Measurements from ENCODE around the gene HAPLN2.

The HAPLN2 gene

DNA sequence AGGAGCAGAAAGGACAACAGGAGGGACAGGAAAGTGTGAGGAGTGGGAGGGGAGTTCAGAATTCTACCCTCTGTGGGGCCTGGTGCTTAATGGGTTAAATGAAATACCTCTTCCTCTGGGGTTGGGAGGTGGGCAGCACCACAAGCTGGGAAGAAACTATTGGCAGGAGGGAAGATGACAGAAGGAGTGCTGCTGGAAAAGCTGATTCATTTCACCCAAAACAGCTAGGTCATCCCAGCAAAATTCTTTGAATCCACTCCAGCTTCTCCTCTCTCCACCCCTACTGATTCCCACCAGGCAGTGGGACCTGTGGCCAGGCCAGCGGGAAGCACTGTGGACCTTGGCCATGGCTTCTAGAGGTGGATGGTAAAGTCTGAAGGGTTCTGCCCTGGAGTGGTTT, 35.5 kb downstream of the HAPLN2 start:
- no peak overlapping the region for H3K27ac Mint-ChIP-seq
- H3K27me3 Mint-ChIP-seq (ENCODE audit: low read depth): peaks cover 73% of the 10 kb centered on the region
- H3K4me1 Mint-ChIP-seq (ENCODE audit: low read depth): peaks cover 18% of the 10 kb centered on the region
- no peaks in the 10 kb centered on the region for H3K36me3 Mint-ChIP-seq (ENCODE audit: low read depth)
- no peak overlapping the region for H3K4me3 Mint-ChIP-seq
- no peaks in the 10 kb centered on the region for H3K9me3 Mint-ChIP-seq

DNA sequence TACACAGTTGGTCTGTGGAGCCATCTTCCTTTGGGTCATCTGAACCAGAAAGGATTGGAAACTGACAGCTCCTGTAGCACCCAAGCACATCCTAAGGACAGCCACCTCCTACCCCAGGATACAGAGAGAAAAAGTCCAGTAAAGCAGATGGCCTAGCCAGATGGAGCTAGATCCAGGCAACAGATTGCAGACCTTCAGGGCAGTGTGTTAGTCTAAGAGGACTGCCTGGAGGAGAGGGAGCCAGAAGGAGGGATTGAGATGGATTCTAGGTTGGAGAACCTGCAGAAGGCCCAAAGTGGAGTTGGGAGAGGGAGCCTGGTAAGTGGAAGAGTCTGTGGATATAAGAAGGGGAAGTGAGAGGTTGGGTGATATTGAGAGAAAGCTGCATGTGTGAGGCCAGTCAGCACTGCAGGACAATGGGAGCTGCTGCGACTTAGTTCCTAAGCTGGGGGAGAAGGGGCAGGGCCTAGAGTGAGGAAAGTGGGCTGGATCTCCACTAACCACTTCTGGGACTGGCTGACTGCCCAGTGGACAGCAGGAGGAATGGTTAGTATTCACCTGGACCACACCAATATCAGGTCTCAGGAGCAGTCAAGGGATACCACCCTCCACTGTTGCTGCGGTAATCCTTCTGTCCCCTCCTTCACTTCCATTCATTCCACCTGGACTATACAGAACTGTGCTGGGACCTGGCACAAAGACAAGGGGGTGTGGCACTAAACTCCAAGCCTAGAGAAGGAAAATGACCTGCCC, 36.1 kb downstream of the HAPLN2 start:
- H3K4me3 Mint-ChIP-seq: no peak overlapping the region
- H3K4me1 Mint-ChIP-seq (ENCODE audit: low read depth): peaks cover 23% of the 10 kb centered on the region
- peaks cover 67% of the 10 kb centered on the region for H3K27me3 Mint-ChIP-seq (ENCODE audit: low read depth)
- no peak overlapping the region for H3K27ac Mint-ChIP-seq
- H3K9me3 Mint-ChIP-seq: no peaks in the 10 kb centered on the region
- H3K36me3 Mint-ChIP-seq (ENCODE audit: low read depth): no peaks in the 10 kb centered on the region

DNA sequence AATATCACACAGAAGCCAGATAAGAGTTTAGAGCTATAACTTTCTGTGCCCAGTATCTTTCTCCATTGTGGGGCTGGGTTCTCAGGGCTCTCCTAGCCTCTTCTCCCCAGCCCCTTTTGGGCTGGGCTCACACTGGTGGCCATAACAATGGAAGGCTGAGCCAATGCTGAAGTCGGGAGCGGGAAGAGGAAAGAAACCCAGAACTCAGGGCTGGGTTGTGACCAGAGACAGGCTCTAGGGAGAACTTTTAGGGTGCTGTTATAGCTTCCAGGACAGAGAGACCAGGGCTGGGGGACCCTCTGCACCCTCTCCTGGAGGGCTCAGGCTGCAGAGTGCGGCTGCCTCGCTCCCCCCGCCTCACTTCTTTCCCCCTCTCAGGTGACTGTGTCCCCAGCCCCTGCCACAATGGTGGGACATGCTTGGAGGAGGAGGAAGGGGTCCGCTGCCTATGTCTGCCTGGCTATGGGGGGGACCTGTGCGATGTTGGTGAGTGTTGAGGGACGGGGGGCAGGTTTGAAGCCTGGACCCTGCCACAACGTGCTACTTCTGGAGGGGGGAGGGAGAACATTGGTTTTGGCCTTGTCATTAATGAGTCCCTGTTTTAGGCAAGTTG, 36.8 kb downstream of the HAPLN2 start:
- Mint-ChIP-seq H3K4me3 (no peak overlapping the region), H3K36me3 (ENCODE audit: low read depth) (no peaks in the 10 kb centered on the region), H3K27ac (no peak overlapping the region), H3K4me1 (ENCODE audit: low read depth) (peaks cover 30% of the 10 kb centered on the region), H3K9me3 (no peaks in the 10 kb centered on the region), H3K27me3 (ENCODE audit: low read depth) (peaks cover 62% of the 10 kb centered on the region)

DNA sequence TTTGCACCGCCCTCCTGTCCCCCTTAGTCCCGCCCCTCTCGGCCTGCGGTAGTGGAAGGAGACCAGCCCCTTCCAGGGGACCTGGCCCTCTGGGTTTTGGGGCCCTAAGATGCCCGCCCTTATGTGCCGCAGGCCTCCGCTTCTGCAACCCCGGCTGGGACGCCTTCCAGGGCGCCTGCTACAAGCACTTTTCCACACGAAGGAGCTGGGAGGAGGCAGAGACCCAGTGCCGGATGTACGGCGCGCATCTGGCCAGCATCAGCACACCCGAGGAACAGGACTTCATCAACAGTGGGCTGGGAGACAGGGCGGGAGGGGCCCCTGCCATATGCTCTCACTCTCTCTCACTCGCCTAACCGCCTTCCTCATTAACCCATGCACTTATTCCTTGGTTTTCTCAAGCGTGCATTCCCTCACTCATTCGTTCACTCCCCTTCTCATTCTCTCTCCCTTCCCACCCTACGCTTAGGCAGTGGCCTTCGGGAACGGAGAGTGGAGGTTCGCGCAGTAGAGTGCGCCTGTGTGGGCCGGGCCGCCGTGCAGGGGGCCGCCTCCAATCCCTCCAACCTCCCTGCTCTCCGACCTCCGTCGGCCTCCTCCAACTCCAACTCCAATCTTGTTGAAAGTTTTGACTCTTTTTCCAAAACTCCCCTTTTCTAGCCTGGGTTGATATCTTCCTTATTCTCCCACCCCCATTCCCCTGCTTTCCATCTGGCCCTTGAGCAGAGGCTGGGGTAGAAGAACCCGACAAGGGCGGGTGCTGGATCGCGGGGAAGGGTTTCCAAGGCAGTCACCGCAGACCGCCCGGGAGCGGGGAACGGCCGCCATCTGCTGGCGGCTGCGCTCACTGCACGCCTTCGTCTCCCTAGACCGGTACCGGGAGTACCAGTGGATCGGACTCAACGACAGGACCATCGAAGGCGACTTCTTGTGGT, 37.9 kb downstream of the HAPLN2 start:
- peak overlapping the region; percentile 57 for H3K4me3 Mint-ChIP-seq
- H3K27me3 Mint-ChIP-seq (ENCODE audit: low read depth): peaks cover 56% of the 10 kb centered on the region
- H3K27ac Mint-ChIP-seq: no peak overlapping the region
- no peaks in the 10 kb centered on the region for H3K9me3 Mint-ChIP-seq
- peaks cover 37% of the 10 kb centered on the region for H3K4me1 Mint-ChIP-seq (ENCODE audit: low read depth)
- H3K36me3 Mint-ChIP-seq (ENCODE audit: low read depth): no peaks in the 10 kb centered on the region

DNA sequence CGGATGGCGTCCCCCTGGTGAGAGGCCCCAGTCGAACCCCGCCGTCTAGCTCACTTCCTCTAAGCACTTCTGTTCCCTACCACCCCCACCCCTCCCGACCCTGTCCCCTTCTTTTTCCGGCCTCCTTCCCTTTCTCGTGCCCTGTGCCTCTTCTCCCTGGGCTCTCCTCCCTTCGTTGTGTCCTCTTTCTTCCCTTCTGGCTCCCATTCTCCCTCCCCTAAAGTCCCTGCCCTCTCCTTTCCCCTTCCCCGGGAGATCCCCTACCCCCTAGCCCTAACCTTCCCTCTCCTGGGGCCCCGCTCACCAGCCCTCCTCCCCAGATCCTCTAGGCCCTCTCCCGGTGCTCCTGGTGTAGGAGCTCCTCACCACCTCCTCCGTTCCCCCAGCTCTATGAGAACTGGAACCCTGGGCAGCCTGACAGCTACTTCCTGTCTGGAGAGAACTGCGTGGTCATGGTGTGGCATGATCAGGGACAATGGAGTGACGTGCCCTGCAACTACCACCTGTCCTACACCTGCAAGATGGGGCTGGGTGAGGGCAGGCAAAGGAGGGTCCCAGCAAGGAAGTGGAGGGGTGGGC, 38.6 kb downstream of the HAPLN2 start:
- H3K9me3 Mint-ChIP-seq: no peaks in the 10 kb centered on the region

DNA sequence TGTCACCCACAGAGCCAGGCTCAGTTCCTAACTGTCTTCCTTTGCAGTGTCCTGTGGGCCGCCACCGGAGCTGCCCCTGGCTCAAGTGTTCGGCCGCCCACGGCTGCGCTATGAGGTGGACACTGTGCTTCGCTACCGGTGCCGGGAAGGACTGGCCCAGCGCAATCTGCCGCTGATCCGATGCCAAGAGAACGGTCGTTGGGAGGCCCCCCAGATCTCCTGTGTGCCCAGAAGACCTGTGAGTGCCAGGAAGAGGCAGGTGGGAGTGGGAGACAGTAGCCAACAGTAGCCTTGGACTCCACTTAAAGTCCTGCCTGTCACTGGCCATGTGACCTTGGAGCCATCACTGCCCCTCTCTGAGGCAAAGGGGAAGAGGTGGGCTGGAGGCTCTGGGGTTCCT, 39.3 kb downstream of the HAPLN2 start:
- Mint-ChIP-seq H3K4me3 (no peak overlapping the region), H3K36me3 (ENCODE audit: low read depth) (peaks cover 1% of the 10 kb centered on the region), H3K4me1 (ENCODE audit: low read depth) (peaks cover 40% of the 10 kb centered on the region), H3K9me3 (no peaks in the 10 kb centered on the region), H3K27me3 (ENCODE audit: low read depth) (peaks cover 45% of the 10 kb centered on the region), H3K27ac (no peak overlapping the region)

More for the DNA sequence above, 38.6 kb downstream of the HAPLN2 start:
- peaks cover 39% of the 10 kb centered on the region for H3K4me1 Mint-ChIP-seq (ENCODE audit: low read depth)
- peak overlapping the region; percentile 57 for H3K4me3 Mint-ChIP-seq
- peak overlapping the region; percentile 7 for H3K27ac Mint-ChIP-seq
- H3K36me3 Mint-ChIP-seq (ENCODE audit: low read depth): peaks cover under 1% of the 10 kb centered on the region
- peaks cover 52% of the 10 kb centered on the region for H3K27me3 Mint-ChIP-seq (ENCODE audit: low read depth)

DNA sequence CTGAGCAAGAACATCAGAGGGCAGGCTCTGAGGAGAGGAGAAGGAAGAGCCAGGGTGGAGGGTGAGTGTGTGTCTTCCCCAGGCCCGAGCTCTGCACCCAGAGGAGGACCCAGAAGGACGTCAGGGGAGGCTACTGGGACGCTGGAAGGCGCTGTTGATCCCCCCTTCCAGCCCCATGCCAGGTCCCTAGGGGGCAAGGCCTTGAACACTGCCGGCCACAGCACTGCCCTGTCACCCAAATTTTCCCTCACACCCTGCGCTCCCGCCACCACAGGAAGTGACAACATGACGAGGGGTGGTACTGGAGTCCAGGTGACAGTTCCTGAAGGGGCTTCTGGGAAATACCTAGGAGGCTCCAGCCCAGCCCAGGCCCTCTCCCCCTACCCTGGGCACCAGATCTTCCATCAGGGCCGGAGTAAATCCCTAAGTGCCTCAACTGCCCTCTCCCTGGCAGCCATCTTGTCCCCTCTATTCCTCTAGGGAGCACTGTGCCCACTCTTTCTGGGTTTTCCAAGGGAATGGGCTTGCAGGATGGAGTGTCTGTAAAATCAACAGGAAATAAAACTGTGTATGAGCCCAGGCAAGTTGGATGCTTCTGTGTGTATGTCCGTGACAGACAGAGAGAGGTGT, 39.8 kb downstream of the HAPLN2 start:
- H3K36me3 Mint-ChIP-seq (ENCODE audit: low read depth): peaks cover 1% of the 10 kb centered on the region
- no peaks in the 10 kb centered on the region for H3K9me3 Mint-ChIP-seq
- H3K4me1 Mint-ChIP-seq (ENCODE audit: low read depth): peaks cover 40% of the 10 kb centered on the region
- H3K4me3 Mint-ChIP-seq: peak overlapping the region; percentile 88
- H3K27ac Mint-ChIP-seq: peak overlapping the region; percentile 58
- H3K27me3 Mint-ChIP-seq (ENCODE audit: low read depth): peaks cover 39% of the 10 kb centered on the region

DNA sequence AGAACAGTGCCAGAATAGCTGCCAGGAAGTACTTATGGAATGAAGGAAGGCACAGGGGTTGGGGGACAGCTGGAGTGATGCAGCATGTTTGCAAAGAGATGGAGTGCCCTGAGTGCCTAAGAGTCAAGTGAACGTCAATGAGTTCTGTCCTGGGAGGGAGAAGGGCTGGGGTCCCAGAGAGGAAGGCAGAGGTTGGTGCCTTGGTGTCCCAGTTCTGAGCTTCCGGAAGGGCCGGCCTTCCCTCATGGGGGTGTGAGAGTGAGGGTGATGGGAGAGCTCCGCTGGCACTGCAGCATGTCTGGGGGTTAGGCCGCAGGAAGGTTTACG, 40.4 kb downstream of the HAPLN2 start:
- peak overlapping the region; percentile 58 for H3K27ac Mint-ChIP-seq
- H3K4me3 Mint-ChIP-seq: peak overlapping the region; percentile 88
- peaks cover 1% of the 10 kb centered on the region for H3K36me3 Mint-ChIP-seq (ENCODE audit: low read depth)
- H3K27me3 Mint-ChIP-seq (ENCODE audit: low read depth): peaks cover 34% of the 10 kb centered on the region
- H3K9me3 Mint-ChIP-seq: no peaks in the 10 kb centered on the region
- H3K4me1 Mint-ChIP-seq (ENCODE audit: low read depth): peaks cover 40% of the 10 kb centered on the region

DNA sequence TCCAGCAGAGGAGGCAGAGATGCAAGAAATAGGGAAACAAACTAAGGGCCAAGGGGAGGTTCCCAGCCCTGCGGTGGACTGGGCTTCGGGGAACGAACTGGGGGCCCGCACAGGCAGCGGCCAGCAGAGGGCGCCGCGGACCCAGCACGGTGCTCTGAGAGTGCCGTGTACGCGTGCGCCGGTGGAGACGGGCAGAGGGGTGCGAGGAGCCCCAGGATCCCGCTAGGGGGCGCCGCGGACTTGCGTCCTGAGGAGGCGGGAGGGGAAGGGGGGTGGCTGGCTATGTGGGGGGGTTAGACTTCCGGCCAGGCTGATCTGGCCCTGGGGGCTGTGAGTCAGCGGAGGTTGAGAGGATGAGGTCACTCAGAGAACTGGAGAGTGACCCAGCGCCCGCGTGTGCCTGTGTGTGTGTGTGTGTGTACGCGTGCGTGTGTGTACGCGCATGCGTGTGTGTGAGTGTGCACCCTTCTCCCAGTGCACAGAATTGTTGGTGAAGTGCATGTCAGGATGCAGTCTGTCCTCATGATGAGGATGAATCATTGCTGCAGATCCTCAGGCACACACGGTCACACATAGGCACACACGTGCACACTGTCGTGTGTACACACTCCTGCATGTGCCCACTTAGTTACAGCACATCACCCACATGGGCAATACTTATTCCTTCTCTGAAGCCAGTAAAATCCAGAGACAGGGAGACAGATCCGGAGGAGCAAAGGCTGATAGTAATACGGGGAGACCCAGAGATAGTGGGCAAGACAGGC, 41.0 kb downstream of the HAPLN2 start:
- H3K4me1 Mint-ChIP-seq (ENCODE audit: low read depth): peaks cover 40% of the 10 kb centered on the region
- peak overlapping the region; percentile 93 for H3K27ac Mint-ChIP-seq
- H3K4me3 Mint-ChIP-seq: peak overlapping the region; percentile 88
- peaks cover 1% of the 10 kb centered on the region for H3K36me3 Mint-ChIP-seq (ENCODE audit: low read depth)
- no peaks in the 10 kb centered on the region for H3K9me3 Mint-ChIP-seq
- H3K27me3 Mint-ChIP-seq (ENCODE audit: low read depth): peaks cover 29% of the 10 kb centered on the region

DNA sequence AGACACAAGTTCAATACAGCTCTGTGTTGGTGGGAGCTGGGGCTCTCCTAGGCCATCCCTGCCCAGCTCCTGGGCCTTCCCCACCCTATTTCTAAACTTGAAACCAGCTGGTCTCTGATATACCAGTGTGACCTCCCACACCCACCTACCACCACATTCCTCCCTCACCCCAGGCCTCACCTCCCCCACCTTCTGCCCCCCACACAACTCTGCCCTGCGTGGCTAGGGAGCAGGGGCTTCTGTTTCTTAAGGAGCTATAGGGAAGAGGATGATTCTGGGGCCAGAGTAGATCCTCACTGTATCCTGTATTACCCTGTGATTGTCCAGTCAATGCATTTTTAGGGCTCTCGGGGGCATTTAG, 41.5 kb downstream of the HAPLN2 start:
- H3K4me3 Mint-ChIP-seq: peak overlapping the region; percentile 88
- H3K27me3 Mint-ChIP-seq (ENCODE audit: low read depth): peaks cover 29% of the 10 kb centered on the region
- H3K4me1 Mint-ChIP-seq (ENCODE audit: low read depth): peaks cover 40% of the 10 kb centered on the region
- H3K9me3 Mint-ChIP-seq: no peaks in the 10 kb centered on the region
- peak overlapping the region; percentile 93 for H3K27ac Mint-ChIP-seq
- H3K36me3 Mint-ChIP-seq (ENCODE audit: low read depth): peaks cover 1% of the 10 kb centered on the region

DNA sequence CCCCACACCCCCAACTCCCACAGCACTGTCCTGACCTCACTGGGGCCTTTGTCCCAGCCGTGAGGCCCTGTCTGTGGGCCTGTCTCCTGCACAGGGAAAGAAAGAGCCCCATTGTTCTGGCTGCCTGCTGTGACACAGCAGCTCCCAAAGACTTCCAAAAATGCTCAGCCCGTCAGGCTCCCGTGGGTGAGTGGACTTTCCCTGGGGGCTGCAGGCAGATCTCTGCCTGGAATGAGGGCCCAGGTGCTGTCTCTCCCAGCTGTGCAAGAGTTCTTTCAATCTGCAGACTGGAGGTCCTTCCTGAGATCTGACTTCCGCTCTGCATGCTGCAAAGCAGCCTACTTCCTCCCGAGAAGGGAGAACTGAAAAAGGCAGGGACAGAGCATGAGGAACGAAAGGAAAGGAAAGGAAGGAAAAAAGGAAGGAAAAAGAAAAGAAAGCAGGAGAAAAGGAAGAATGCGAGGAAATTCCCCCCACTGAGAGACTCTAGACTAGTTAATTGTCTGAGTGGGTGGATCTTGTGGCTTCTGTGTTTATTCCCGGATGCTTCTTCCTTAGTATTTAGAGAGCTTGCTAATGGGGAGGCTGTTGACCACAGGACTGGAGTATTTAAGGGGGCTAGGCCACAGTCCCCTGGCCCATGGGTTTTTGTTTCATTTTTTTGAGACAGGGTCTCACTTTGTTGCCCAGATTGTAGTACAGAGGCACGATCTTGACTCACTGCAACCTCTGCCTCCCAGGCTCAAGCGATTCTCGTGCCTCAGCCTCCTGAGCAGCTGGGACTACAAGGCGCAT, 43.0 kb downstream of the HAPLN2 start:
- H3K27me3 Mint-ChIP-seq (ENCODE audit: low read depth): peaks cover 21% of the 10 kb centered on the region
- peaks cover 38% of the 10 kb centered on the region for H3K4me1 Mint-ChIP-seq (ENCODE audit: low read depth)
- peaks cover 1% of the 10 kb centered on the region for H3K36me3 Mint-ChIP-seq (ENCODE audit: low read depth)
- H3K4me3 Mint-ChIP-seq: peak overlapping the region; percentile 17
- H3K27ac Mint-ChIP-seq: peak overlapping the region; percentile 17
- H3K9me3 Mint-ChIP-seq: no peaks in the 10 kb centered on the region

DNA sequence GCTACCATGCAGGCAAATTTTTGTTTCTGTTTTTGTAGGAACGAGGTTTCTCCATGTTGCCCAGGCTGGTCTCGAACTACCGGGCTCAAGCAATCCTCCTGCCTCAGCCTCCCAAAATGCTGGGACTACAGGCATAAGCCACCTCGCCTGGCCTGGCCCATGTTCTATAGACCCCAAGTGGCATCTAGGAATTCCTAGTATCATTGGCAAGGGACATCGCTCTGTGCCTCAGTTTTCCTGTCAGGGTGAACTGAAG, 43.5 kb downstream of the HAPLN2 start:
- Mint-ChIP-seq H3K4me1 (ENCODE audit: low read depth) (peaks cover 32% of the 10 kb centered on the region), H3K9me3 (no peaks in the 10 kb centered on the region), H3K4me3 (no peak overlapping the region), H3K27ac (peak overlapping the region; percentile 43), H3K36me3 (ENCODE audit: low read depth) (peaks cover 1% of the 10 kb centered on the region), H3K27me3 (ENCODE audit: low read depth) (peaks cover 16% of the 10 kb centered on the region)

DNA sequence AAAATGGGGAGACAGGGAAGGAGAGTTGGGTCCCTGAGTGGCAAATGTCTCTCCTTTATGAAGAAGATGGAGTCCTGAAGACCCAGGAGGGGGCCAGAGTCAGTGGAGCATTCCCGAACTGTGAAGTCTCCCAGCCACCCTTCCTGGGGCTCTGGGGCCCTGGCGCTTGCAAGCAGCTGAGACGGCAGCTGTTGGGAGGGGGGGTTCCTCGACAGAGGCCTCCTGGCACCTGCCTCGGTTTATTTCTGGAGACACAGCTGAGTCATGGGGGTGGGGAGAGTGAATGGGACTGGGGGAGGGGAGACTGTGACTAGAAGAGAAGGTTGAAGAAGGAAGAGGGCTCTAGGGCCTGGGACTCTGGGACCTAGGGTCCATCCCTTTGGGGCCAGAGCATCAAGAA, 44.0 kb downstream of the HAPLN2 start:
- Mint-ChIP-seq H3K27me3 (ENCODE audit: low read depth) (peaks cover 12% of the 10 kb centered on the region), H3K4me3 (no peak overlapping the region), H3K36me3 (ENCODE audit: low read depth) (peaks cover 1% of the 10 kb centered on the region)

More for the DNA sequence above, 44.0 kb downstream of the HAPLN2 start:
- Mint-ChIP-seq H3K4me1 (ENCODE audit: low read depth) (peaks cover 28% of the 10 kb centered on the region), H3K27ac (peak overlapping the region; percentile 43), H3K9me3 (no peaks in the 10 kb centered on the region)

Measured in T-helper 1 cell treated with Interleukin-12 subunit alpha and Interleukin-12 subunit beta and Interleukin-4 antibody, amounts not matched to agents 30 μg/mL and 1 μg/mL, for 36 hours (primary cell).